ENCODE results near the gene SELENOM.
"Not testable (repeated sequence)": the region's sequence is repeated elsewhere in the genome, so short reads cannot be mapped to it uniquely, and the experiment has no call there.

Gene SELENOM

GRCh38 chr22:31075961-31076360, 31.4 kb downstream of the SELENOM start:
- no peak for DNase-seq (ENCODE audit: low spot score)

- not testable (repeated sequence) for DNase-seq (ENCODE audit: low spot score)
Observed at GRCh38 chr22:31073545-31074145, 33.7 kb downstream of the SELENOM start.

DNA sequence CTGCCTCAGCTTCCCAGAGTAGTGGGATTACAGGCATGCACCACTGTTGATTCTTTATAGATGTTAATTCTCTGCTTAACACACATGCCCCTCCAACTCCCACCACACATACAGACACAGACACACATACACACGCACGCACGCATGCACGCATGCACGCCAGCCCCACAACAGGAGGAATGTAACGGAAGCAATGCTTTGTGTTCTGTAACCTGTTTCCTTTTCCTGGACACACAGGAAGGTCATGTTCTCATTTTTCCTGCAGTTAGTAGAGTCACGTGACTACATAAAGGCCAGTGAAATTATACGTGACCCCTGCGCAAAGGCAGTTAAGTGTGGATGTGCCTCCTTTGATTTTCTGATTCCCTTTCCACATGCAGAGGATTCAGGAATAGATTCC, 34.2 kb downstream of the SELENOM start:
- DNase-seq (ENCODE audit: low spot score), result not testable (repeated sequence)

DNA sequence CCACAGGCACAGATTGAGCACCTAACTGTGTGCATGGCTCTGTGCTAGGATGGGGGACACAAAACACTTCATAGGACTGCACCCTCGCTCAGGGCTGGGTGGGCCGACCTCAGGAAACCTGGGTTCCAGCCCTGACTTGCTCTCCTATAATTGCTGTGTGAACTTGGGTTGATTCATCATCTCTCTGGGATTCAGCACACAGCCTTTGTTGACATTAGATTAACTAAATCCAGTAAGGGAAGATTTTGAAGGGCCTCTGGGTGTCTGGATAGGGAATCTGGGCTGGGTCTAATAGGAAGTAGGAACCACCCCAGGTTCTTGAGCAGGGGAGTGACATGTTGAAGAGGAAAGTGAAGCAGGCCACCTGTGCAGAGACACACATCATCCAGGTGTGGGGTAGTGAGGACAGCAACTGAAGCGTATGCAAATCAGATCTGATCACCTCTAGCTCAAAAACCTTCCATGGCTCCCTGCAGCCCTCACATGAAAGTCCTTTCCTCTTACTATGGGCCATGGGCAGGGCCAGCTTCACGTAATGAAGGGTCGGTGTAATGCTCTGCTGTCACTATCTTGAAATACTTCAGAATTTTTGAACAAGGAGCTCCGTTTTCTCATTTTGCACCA, 37.6 kb downstream of the SELENOM start:
- DNase-seq (ENCODE audit: low spot score), result not testable (repeated sequence)

GRCh38 chr22:31068970-31069369, 38.4 kb downstream of the SELENOM start:
- DNase-seq (ENCODE audit: low spot score), result no peak

GRCh38 chr22:31064369-31064768, 43.0 kb downstream of the SELENOM start:
- DNase-seq (ENCODE audit: low spot score), result no peak

DNA sequence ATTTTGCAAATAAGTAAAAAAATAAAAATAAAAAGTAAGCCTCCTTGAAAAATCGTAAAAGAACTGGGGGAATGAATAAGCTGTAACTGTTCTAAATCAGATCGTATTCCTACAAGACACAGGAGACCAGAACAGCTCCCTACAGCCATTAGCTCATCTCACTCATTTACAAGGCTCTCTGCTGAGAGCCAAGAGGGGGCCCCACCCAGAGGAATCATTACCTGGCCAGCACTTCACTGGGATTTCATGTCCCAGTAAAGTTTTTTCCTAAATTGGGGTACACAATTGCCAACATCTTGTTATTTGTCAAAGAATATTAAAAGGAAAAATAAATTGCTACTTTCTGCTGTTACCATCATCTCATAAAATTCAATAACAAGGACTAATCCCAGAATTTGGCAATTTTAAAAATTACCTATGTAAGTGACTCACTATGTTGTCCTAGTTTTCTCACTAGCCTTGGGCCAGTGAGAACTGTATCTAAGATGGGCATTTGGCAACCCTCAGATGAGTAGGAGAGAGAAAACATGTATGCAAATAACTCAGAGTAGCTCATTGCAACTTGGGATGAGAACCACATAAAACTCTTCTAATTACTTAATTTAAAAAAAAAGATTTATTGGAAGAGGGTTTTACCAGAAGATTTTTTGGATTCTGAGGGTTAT, 44.7 kb downstream of the SELENOM start:
- no peak for DNase-seq (ENCODE audit: low spot score)

- not testable (repeated sequence) for DNase-seq (ENCODE audit: low spot score)
Observed at GRCh38 chr22:31059663-31060062, 47.7 kb downstream of the SELENOM start.

GRCh38 chr22:31056986-31057599, 50.3 kb downstream of the SELENOM start:
- DNase-seq (ENCODE audit: low spot score), result no peak

- DNase-seq (ENCODE audit: low spot score), result peak; percentile 52
Observed at GRCh38 chr22:31055635-31056159, 51.7 kb downstream of the SELENOM start.

DNA sequence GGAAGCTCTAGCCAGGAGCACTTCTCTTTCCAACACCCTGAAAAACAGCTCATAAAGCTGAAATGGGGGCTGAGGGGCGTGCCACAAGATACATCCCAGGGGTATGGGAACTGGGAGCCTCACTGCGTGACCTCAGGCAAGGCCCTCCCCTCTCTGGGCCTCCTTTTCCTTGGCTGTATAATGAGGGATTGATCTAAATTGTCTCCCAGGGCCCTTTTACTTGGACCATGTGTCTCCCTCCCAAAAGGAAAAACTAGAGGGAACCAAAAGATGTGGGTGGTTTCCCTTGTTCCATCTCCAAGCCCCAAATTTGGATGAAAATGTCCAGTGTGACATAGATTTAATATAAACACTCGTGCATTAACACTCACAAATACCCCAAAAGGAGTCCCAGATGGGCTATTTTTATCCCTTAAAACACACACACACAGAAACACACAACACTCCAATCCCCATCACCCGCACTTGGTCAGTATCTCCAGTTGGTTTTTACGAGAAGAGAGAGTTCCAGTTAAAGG, 52.2 kb downstream of the SELENOM start:
- no peak for DNase-seq (ENCODE audit: low spot score)

Measured in Ammon's horn (tissue), 1 donor.